Muscle of arm (tissue), 12 donors: ENCODE results near the gene CEACAM20. TPM values are rescaled to one million over a fixed set of nuclear protein-coding genes. Genes with fewer than 3 reads are reported as not detected.
"Not testable (repeated sequence)": the region's sequence is repeated elsewhere in the genome, so short reads cannot be mapped to it uniquely, and the experiment has no call there.

Experiments used
- DNase-seq: peaks from one replicate; pipeline ENCODE4 v3.0.0-alpha.2; 2013
- polyA plus RNA-seq, 12 donors: library from polyadenylated mRNA; unstranded; fragments of 120-200 nt; gene quantifications; one replicate each; pipeline ENCODE4 v1.2.1, GENCODE V29; 2013; ENCODE audit not compliant: insufficient read length in 12 of 12

Gene CEACAM20
- polyA plus RNA-seq, 12 donors: not detected

GRCh38 chr19:44496711-44497110, 32.8 kb downstream of the CEACAM20 start:
- no peak for DNase-seq

GRCh38 chr19:44476559-44477408, 52.7 kb downstream of the CEACAM20 start:
- no peak for DNase-seq

GRCh38 chr19:44468730-44469129, 60.7 kb downstream of the CEACAM20 start:
- not testable (repeated sequence) for DNase-seq

GRCh38 chr19:44462600-44463286, 66.7 kb downstream of the CEACAM20 start:
- DNase-seq: not testable (repeated sequence)

Other genes with a start within 250 kb of the CEACAM20 start
- gene ZNF235, start 224.7 kb downstream of the CEACAM20 start, polyA plus RNA-seq: 1 to 10 TPM in 10 of 12 donors, not detected in 2; 5.4 to 9.2 (median 6.4) TPM
- gene ZNF112, start 173.0 kb downstream of the CEACAM20 start, polyA plus RNA-seq: 1 to 10 TPM in 11 of 12 donors, not detected in 1; 3.1 to 8.9 (median 6.2) TPM
- 1 to 10 TPM in 11 of 12 donors, not detected in 1; 3.6 to 9.8 (median 7.1) TPM for gene ZNF285, start 128.1 kb downstream of the CEACAM20 start, polyA plus RNA-seq
- 1 to 10 TPM in 11 of 12 donors, not detected in 1; 5.5 to 8.6 (median 6.3) TPM for gene ZNF229, start 81.2 kb downstream of the CEACAM20 start, polyA plus RNA-seq
- gene ZNF180, start 29.2 kb downstream of the CEACAM20 start, polyA plus RNA-seq: 10 to 100 TPM in 1 of 12 donors, 1 to 10 TPM in 9, not detected in 2; 6.6 to 10.1 (median 7.7) TPM
- not detected for gene IGSF23, start 83.9 kb upstream of the CEACAM20 start, polyA plus RNA-seq
- gene PVR, start 114.2 kb upstream of the CEACAM20 start, polyA plus RNA-seq: 10 to 100 TPM in 11 of 12 donors, not detected in 1; 19.4 to 28.7 (median 21.1) TPM
- 10 to 100 TPM in 3 of 12 donors, 1 to 10 TPM in 8, not detected in 1; 4.4 to 13.3 (median 8.3) TPM for gene CEACAM19, start 141.8 kb upstream of the CEACAM20 start, polyA plus RNA-seq
- gene CEACAM16, start 169.5 kb upstream of the CEACAM20 start, polyA plus RNA-seq: under 1 TPM in 9 of 12 donors, not detected in 3; 0.26 to 0.89 (median 0.53) TPM
- gene BCL3, start 219.0 kb upstream of the CEACAM20 start, polyA plus RNA-seq: 10 to 100 TPM in 5 of 12 donors, 1 to 10 TPM in 6, not detected in 1; 8.4 to 25.4 (median 9.6) TPM
- 1 to 10 TPM in 3 of 12 donors, under 1 TPM in 4, not detected in 5; 0.11 to 9.9 (median 0.18) TPM for gene CBLC, start 248.2 kb upstream of the CEACAM20 start, polyA plus RNA-seq